ENCODE measurements around the gene ERC2.

DNA sequence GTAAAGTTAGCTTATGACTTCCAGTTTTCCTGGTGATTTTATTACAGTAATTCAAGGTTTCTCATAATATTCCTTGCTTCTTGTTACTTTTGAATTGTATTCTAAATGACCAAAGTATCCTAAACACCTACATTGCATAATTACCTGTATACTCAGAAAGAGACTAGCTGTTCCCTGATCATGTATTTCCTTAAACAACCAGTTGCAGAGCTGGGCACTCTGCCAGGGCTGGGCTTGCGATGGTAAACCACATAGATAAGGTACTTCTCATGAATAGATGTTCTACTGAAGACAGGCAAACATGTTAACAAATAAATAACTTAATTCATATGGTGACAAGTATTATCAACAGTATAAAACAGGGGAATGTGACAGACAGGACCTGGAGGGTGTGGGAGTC, 838.8 kb downstream of the ERC2 start:
- TF ChIP-seq, protein P1, sequence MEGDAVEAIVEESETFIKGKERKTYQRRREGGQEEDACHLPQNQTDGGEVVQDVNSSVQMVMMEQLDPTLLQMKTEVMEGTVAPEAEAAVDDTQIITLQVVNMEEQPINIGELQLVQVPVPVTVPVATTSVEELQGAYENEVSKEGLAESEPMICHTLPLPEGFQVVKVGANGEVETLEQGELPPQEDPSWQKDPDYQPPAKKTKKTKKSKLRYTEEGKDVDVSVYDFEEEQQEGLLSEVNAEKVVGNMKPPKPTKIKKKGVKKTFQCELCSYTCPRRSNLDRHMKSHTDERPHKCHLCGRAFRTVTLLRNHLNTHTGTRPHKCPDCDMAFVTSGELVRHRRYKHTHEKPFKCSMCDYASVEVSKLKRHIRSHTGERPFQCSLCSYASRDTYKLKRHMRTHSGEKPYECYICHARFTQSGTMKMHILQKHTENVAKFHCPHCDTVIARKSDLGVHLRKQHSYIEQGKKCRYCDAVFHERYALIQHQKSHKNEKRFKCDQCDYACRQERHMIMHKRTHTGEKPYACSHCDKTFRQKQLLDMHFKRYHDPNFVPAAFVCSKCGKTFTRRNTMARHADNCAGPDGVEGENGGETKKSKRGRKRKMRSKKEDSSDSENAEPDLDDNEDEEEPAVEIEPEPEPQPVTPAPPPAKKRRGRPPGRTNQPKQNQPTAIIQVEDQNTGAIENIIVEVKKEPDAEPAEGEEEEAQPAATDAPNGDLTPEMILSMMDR (IDR thresholded peaks at IDR 0.05; ENCODE audit: insufficient read depth, low read depth, low read length), result no peak
- TF ChIP-seq EZH2 (IDR thresholded peaks at IDR 0.05; ENCODE audit: insufficient read depth, low read length), result no peak

All from astrocyte (in vitro differentiated cells and primary cell).